BE2C (cell line): ENCODE data around the gene SASH1.

Experiments
- DNase-seq: peaks from one replicate; pipeline ENCODE4 v3.0.0-alpha.2; 2020
- H3K27me3 ChIP-seq: fragments of 250-450 bp; sonication (Bioruptor Pico); 2 replicates; pipeline ENCODE4 v1.5.1; 2020; ENCODE audit warnings: mild to moderate bottlenecking
- H3K36me3 ChIP-seq: fragments of 250-450 bp; sonication (Bioruptor Pico); 2 replicates; pipeline ENCODE4 v1.5.1; 2020; ENCODE audit warnings: mild to moderate bottlenecking
- H3K4me1 ChIP-seq: fragments of 250-450 bp; sonication (Bioruptor Pico); 2 replicates; pipeline ENCODE4 v1.5.1; 2020
- H3K4me3 ChIP-seq: 2 replicates; pipeline ENCODE4 v1.5.1; 2011; ENCODE audit warnings: low read depth, low read length
- H3K9me3 ChIP-seq: fragments of 250-450 bp; sonication (Bioruptor Pico); 2 replicates; pipeline ENCODE4 v1.5.1; 2020
- CTCF ChIP-seq: IDR thresholded peaks from 2 replicates; pipeline ENCODE4 v1.5.1; 2012; ENCODE audit warnings: mild to moderate bottlenecking, low read depth, low read length

SASH1 gene

DNA sequence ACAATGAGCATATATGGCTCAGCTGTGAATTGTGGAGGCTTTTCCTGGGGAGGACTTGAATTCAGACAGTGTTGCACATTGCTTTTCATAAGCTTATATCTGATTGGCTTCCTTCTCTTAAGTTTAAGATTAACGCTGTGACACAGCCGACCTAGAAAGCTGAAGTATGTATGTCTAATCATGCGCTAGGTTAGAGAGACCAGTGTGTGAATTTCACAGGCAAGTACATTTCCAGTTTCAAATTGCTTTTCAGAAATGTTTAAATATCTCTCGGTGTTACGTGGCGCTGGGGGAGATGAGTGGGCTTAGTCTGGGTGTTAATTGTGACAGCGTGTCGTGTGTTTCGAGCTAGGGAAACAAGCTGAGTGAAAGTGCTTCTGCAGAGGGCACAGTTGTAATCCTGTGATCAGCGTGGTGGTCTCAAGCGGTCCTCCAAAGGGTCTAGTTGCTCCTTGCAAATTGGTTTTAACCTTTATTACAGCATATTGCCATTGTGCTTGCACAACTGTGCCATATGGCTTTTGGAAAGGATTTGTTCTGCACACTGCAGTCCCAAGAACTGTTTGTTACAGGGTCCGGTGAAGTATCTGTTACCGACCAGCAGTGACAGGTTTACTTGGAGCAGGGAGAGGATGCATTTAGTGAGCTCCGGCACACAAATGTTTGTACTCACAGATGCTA lies 166.6 kb downstream of the SASH1 start:
- H3K27me3 ChIP-seq, result peaks cover 7% of the 10 kb centered on the region; the same call in 1 of the 2 replicates
- no peaks in the 10 kb centered on the region for H3K4me1 ChIP-seq
- no peak overlapping the region for H3K4me3 ChIP-seq
- no peaks in the 10 kb centered on the region for H3K9me3 ChIP-seq
- H3K36me3 ChIP-seq, result no peaks in the 10 kb centered on the region
- TF ChIP-seq CTCF, result no peak
- DNase-seq, result no peak

DNA sequence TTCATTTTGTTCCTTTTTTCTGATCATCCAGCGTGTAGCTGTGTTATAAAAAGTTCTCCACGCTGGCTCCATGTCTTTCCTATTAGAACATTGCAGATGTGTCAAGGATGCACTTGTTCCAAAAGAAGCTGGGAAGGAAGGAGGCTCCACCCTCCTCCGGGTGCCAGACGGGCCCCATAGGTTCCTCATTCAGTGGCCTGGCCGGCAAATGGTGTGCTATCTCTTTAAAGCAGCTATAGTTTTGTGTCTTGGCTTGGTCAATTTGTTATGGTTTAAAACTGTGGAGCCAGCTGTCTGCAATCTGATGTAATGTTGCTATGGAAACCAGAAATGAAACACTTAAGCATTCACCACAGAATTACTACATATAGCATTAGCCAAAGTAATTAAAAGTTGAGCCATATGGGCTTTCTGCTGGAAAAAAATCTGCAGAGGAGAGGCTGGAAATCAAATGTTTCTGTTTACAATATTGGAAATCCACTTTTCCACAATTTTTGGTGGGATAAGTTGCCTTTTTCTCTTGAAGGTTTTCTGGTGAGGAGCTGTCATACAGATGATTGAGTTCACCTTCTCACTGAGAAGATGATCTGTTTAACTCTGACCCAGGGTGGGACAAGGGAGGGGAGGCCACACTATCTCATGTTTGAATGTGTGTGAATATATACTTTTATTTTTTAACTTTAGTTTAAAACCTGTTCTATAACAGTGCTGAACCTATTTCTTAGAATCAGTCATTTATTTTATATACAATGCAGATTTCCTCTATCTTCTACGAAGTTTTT lies 167.4 kb downstream of the SASH1 start:
- Histone ChIP-seq H3K4me3 (no peak overlapping the region), H3K36me3 (no peaks in the 10 kb centered on the region), H3K27me3 (peaks cover 7% of the 10 kb centered on the region; the same call in 1 of the 2 replicates), H3K9me3 (no peaks in the 10 kb centered on the region), H3K4me1 (no peaks in the 10 kb centered on the region)
- TF ChIP-seq CTCF, result no peak
- no peak for DNase-seq

DNA sequence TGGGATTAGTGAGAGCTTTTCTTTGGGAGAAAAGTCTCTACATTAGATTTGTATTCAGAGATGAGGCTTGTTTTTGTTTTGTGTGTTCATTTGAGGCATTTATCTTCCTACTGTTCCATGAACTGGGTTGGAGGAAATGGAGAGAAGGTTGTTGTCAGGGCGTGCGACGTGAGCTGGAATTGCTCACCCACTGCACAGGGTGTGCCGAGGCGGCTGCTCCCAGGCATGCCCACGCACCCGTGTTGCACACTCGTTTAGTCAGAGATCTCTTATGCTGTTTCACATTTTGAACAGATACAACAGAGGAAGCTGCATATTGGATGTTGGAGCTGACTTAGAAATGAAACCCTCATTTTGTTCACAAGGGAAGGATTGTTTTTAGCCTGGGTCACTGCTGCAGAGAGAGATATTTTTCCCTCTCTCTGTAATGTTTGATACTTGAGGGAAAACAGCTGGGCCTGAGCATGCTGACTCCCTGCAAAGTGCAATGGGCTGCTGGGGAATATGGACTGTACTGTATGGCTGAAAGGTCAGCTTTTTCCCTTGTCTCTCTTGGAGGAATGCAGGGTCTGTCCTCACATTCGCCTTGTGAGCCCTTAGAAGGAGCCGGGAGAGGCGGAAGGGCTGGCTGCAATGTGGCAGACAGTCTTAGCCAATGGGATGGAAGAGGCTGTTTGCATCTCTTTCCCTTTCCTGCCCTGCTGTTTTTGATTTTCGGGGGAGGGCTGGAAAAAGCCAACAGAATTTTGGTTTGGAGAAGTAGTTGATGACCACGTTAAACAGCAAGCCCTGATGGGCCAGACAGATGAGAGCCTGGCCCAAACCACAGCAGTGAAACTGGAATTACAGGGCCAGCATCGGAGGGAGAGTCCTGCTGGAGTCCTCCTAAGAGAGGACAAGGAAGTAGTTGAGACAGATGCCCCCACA lies 170.8 kb downstream of the SASH1 start:
- H3K4me3 ChIP-seq, result no peak overlapping the region
- no peak for DNase-seq
- peaks cover 5% of the 10 kb centered on the region; the same call in 1 of the 2 replicates for H3K27me3 ChIP-seq
- TF ChIP-seq CTCF, result no peak
- no peaks in the 10 kb centered on the region for H3K4me1 ChIP-seq
- no peaks in the 10 kb centered on the region for H3K36me3 ChIP-seq
- H3K9me3 ChIP-seq, result no peaks in the 10 kb centered on the region

DNA sequence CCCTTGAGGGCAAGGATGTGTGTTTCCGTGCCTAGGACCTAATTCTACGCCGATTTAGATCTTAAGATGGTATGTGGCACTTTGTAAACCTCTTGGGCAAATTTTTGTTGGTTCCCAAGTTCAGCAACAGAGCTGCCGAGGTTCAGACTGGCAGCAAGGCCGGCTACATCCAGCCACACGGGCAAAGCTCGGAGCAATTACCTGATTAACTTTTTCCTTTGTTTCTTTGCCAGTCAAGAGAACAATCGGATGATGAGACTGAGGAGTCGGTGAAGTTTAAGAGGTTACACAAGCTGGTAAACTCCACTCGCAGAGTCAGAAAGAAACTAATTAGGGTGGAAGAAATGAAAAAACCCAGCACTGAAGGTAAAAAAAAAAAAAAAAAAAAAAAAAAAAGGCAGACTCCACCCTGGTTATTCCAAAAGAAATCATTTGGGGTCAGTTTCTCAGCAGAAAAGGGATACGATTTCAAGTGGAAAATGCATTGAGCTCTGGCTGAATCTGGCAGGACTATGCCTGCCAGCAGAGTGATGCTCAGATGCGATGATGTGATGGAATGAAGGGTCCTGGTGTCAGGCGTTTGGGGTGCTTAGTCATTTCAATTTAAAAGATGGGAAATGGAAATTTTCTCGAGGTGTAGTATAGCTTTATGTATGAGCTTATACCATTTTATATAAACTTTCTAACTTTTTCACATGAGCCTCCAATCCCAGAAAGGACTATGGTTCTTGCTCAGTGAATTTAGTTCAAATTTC lies 171.6 kb downstream of the SASH1 start:
- no peak for DNase-seq
- Histone ChIP-seq H3K4me3 (no peak overlapping the region), H3K9me3 (no peaks in the 10 kb centered on the region), H3K36me3 (no peaks in the 10 kb centered on the region), H3K27me3 (no peaks in the 10 kb centered on the region; the same call in 1 of the 2 replicates), H3K4me1 (no peaks in the 10 kb centered on the region)
- TF ChIP-seq CTCF, result no peak

DNA sequence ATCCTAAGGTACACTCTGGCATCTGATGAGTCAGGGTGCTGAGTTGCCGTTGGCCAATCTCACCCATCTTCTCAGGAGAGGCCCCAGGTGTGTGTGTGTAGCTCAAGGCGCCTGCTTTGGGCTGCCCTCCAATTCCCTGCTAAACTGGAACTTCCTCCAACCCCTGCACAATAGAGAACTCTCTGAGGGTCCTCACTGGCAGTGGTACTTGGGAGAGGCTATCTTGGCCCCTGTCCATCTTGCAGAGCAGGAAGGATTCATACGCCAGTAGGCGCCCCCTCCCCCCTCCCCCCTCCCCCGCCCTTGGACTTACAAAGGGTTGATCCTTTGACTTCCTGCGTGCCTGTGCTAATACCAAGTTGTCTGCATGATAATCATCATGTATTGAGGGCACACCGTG lies 173.6 kb downstream of the SASH1 start:
- no peaks in the 10 kb centered on the region for H3K36me3 ChIP-seq
- no peaks in the 10 kb centered on the region for H3K27me3 ChIP-seq
- TF ChIP-seq CTCF, result no peak
- H3K4me1 ChIP-seq, result no peaks in the 10 kb centered on the region
- DNase-seq, result no peak
- no peaks in the 10 kb centered on the region for H3K9me3 ChIP-seq
- no peak overlapping the region for H3K4me3 ChIP-seq
